NOMO-1 (cell line): ENCODE data around the gene OBI1.

Experiments used
- DNase-seq, 2 experiments: peaks; one replicate each; lab custom pipeline; 2025; ENCODE audit not compliant: unreplicated experiment in 2 of 2; lab: John Stamatoyannopoulos, UW

Gene OBI1

GRCh38 chr13:78604782-78605611 is 54.0 kb downstream of the OBI1 start:
- DNase-seq = no peak

GRCh38 chr13:78603240-78603957 is 55.6 kb downstream of the OBI1 start, which contains the start of gene POU4F1:
POU4F1 (minus strand) TSS chr13:78603552; CDS start chr13:78603326, 226 bp downstream.
- DNase-seq = peak; percentile 20 to 29

DNA sequence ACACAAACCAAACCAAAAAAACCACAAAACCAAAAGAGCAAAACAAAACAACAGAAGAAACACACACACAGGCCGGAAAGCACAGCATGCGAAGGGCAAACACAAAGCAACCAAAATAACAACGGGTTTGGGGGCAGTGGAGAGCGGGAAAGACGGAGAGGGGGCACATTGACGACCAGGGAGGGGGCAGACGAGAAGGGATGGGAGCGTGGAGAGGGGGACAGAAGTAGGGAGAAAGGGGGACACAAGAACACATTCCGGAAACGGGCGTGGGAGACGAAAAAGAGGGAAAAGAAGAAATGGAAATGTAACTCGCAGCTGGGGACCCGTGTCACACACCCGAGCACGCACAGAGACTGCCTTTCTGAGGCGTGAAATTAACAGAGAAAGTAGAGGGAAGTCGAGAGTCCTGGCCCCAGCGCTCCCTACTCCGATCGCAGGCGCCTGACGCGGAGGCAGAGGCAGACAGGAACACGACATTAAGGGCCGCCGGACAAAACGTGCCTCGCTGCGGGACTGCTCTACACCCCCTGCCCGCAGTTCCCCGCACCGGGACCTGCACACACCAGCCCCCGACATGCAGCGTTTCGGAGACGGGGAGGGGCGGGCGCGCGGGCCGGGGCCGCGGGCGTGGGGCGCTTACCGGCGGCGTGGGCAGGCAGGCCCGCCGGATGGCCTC is 56.3 kb downstream of the OBI1 start:
- peak; percentile 47 to 50 for DNase-seq

GRCh38 chr13:78601874-78602560 is 56.9 kb downstream of the OBI1 start:
- DNase-seq = no peak

DNA sequence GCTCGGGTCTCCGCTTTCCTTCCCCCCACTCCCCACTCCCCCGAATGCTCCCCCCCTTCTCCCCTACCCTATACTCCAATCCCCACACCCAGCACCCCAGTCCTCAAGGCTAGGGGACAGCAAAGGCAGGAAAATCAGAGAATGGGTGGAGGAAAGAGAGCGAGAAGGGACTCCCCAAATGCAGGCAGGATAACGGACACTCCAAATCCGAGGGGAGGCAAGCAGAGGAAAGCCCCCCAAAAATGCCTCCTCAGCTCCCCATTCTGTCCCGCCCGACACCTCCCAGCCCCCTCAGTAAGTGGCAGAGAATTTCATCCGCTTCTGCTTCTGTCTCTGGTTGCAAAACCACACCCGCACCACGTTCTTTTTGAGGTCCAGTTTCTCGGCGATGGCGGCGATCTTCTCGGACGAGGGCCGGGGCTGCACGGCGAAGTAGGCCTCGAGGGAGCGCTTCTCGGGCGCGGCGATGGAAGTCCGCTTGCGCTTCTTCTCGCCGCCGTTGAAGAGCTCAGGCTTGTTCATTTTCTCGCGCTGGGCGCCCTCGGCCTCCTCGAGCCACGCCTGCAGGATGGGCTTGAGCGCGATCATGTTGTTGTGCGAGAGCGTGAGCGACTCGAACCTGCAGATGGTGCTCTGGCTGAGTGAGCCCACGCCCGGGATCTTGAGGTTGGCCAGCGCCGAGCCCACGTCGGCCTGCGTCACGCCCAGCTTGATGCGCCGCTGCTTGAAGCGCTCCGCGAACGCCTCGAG is 57.7 kb downstream of the OBI1 start:
- DNase-seq = no peak

- DNase-seq = no peak
Observed at GRCh38 chr13:78600280-78600883, 58.6 kb downstream of the OBI1 start.

- DNase-seq = peak in 1 of 2 experiments; percentile 32
Observed at GRCh38 chr13:78599645-78600279, 59.2 kb downstream of the OBI1 start.

GRCh38 chr13:78598966-78599644 is 59.9 kb downstream of the OBI1 start:
- no peak for DNase-seq

GRCh38 chr13:78598116-78598781 is 60.7 kb downstream of the OBI1 start:
- DNase-seq = no peak

DNA sequence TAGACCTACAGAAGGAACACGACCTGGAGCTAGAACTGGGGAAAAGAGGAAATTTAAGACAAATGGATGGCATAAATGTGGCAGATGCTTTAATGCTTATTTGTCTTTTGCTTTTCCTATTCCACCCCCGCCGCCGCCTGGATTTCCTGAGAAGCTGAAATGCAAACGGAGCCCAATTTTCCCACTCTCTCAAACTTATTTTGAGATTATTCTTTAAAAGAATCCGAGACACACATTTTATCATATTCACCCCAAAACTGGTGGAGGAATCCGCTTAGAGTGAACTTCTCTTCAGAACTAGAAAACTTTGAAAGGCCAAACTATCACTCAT is 61.4 kb downstream of the OBI1 start:
- DNase-seq = no peak

- DNase-seq = no peak
Observed at GRCh38 chr13:78596736-78597601, 62.0 kb downstream of the OBI1 start.

GRCh38 chr13:78596399-78596735 is 62.6 kb downstream of the OBI1 start:
- DNase-seq = no peak

- peak in 1 of 2 experiments; percentile 28 for DNase-seq
Observed at GRCh38 chr13:78595495-78596398, 63.2 kb downstream of the OBI1 start.

DNA sequence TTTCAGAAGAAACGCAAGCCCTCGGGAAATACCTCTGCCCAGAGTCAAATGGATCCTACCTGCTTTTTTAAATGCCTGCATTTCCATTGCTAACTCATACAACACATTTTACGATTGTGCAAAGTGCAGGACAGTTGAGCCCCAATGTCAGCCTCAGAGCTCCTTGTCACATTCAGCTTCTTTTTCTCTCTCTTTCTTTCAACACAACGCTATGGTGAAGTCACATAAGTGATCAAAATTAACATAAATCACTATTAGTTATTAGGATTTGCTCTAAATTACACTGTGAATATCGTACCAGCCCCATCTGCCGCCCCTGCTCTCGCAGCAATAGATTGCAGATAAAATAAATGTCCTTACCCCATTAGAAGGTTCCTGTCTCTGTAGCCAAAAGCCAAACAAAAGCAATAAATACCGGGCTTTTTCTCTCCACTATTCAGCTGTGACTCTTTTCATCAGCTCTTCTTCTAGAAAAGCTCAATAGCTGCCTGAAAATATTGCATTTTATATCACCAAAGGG is 64.4 kb downstream of the OBI1 start:
- no peak for DNase-seq

GRCh38 chr13:78593652-78594455 is 65.1 kb downstream of the OBI1 start:
- no peak for DNase-seq
